GM19238 (cell line): Measurements from ENCODE around the gene CEP72.

Experiments
- DNase-seq: peaks from one replicate; pipeline ENCODE4 v3.0.0; 2011; ENCODE audit warnings: low spot score; ENCODE audit not compliant: insufficient read length

CEP72 gene

GRCh38 chr5:655406-655805 lies 43.3 kb downstream of the CEP72 start:
- DNase-seq, result no peak

GRCh38 chr5:657570-657969 lies 45.4 kb downstream of the CEP72 start:
- no peak for DNase-seq

- DNase-seq, result no peak
Observed at GRCh38 chr5:658103-658502, 46.0 kb downstream of the CEP72 start.

- no peak for DNase-seq
Observed at GRCh38 chr5:659496-660263, 47.5 kb downstream of the CEP72 start.

DNA sequence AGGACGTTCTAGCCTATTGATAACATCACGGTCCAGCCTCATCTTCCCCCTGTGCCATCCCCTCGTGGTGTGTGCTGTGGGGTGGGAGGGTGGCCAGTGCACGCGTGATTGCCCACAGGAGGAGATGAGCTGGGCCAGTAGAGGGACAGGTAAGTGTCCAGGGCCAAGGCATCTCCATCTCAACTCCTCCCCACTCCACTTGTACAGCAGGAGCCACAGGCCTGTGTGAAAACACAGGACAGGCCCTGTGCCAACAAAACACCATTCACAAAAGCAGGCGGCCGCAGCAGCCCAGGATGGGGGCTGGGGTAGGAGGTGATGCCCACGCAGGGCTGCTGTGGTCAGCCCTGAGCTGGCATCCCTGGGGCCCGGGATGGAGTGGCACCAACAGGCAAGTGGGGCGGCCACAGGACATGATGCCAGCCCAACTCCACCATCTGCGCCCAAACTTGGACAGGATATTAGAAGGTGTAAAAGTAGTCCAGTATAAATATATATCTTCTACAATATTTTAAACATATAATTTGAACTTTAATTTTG lies 48.4 kb downstream of the CEP72 start:
- DNase-seq, result no peak

GRCh38 chr5:661891-662750 lies 50.0 kb downstream of the CEP72 start:
- DNase-seq, result no peak

DNA sequence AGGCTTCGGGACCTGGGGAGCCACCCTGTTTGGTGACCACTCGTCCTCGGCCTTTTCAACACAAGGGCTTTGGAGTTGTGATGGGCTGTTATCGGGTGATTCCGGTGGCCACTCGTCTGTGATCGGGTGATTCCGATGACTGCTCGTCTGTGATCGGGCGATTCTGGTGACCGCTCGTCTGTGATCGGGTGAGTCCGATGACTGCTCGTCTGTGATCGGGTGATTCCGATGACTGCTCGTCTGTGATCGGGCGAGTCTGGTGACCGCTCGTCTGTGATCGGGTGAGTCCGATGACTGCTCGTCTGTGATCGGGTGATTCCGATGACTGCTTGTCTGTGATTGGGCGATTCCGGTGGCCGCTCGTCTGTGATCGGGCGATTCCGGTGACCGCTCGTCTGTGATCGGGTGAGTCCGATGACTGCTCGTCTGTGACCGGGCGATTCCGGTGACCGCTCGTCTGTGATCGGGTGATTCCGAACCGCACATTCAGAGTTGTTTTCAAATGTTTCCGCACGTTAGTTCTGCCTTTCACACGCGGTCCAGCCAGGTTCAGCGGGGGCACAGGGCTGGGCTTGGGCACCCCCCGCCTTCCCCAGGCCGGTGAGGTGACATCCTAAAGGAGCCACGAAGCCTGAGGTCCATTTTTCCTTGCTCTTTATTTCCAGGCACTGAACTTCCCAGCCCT lies 50.8 kb downstream of the CEP72 start:
- DNase-seq, result no peak

DNA sequence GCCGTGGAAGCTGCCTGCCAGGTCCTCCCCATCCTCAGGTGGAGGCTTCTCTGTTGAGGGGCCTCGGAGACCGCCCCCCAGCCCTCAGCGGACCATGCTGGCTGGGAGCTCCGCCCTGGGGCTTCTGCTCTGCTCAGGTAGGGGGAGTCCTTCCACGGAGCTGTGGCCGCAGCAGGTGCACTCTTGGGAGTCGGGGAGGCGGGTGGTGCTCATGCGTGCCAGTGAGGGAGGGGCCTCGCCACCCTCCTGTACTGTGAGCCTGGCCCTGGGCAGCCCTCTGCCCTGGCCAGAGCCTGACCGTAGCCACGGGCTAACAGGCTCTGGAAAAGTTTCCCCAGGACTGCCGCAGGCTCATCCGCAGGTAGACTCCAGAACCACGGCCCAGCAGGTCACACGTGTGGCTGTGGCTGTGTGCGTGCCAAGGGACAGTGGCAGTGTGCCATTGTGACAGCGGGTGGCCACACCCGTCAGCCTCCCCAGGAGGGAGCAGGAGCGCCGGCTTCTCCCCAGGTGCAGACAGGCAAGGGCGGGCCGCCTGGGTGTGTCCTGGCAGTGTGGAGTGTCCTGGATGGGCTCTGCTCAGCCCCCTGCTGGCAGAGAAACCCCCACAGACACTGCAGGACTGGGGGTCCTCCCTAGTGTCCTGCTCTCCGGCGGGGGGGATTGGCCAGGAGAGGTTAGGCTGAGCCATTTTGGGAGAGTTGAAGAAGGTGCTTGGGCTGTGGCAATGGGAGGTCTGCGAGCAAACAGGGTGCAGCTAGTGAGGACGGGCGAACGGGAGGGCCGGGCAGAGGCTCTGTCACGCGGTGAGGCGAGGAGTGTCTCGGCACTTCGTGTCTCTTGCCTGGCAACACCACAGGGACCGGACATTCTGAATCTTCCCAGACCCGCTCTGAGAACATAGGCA lies 51.5 kb downstream of the CEP72 start:
- DNase-seq, result no peak

- no peak for DNase-seq
Observed at GRCh38 chr5:664343-664993, 52.3 kb downstream of the CEP72 start.

GRCh38 chr5:664994-665360 lies 52.8 kb downstream of the CEP72 start:
- DNase-seq, result no peak

DNA sequence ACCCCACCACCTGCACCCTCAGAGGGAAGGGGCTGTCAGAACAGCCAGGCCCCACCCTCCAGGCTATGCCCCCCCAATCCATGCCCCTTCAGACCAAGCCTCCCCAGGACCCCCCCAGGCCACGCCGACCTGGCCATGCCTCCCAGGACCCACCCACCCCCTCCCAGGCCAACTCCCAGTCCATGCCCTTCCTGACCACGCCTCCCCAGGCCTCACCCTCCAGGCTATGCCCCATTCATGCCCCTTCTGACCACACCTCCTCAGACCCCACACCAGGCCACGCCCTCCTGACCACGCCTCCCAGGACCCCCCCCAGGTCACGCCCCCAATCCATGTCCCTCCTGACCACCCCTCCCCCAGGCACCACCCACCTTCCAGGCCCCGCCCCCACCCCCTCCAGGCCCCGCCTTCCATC lies 53.4 kb downstream of the CEP72 start:
- no peak for DNase-seq

DNA sequence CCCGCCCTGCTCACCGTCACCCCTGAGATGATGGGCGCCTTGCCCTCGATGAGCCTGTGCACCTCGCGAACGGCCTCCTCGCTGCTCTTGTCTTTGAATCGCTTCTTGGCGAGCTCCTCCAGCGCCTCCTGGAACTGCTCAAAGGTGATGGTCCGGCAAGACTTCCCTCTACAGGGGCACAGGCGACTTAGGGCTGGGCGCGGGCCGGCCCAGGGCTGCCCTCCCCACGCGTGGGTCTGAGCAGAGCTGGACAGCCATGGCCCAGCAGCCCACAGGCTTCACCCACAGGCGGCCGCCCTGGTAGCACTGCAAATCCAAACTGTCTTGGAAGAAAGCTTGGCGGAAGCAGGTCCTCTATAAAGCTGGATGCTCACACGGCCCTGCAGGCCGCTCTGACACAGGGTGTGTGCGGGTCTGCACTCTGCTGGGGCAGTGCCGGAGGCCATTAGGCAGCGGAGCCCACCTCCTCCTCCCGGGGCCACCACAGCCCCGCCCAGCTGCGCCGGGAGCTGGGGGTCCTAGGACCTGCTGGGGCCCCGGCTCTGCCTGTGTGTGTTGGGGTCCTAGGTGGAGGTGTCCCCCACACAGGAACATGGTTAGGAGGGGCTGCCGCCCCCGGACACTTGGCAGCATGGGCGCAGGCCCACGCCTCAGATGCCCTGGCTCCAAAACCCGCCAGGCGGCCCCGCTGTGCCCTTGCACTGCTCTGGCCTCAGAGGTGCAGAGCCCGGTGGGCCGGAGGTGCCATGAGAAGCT lies 54.0 kb downstream of the CEP72 start:
- no peak for DNase-seq

GRCh38 chr5:666816-667498 lies 54.8 kb downstream of the CEP72 start:
- DNase-seq, result no peak

DNA sequence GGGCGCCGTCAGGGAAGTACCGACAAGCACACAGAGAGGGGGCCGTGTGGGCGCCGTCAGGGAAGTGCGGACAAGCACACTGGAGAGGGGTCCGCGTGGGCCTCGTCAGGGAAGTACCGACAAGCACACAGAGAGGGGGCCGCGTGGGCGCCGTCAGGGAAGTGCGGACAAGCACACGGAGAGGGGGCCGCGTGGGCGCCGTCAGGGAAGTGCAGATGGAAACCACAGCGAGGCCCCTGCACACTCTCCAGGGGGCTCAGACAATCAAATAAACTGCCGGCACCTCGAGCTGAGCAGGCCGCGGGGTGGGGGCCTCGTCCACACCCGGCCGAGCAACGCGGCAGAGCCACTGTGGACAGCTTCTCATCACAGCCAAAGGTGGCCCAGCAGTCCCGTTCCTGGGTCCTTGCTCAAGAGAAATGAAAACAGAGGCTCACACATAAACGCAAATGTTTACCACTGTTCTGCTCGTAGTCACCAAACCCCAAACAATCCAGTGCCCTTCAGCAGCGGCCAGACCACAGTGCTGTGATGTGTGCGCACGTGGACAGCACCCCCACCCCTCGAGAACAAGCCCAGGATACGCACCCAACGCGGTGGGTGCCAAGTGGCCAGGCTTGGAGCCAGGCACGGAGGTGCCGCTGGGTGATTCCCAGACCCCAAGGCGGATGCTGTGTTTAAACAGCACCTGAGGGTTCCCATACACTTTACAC lies 56.3 kb downstream of the CEP72 start:
- no peak for DNase-seq

DNA sequence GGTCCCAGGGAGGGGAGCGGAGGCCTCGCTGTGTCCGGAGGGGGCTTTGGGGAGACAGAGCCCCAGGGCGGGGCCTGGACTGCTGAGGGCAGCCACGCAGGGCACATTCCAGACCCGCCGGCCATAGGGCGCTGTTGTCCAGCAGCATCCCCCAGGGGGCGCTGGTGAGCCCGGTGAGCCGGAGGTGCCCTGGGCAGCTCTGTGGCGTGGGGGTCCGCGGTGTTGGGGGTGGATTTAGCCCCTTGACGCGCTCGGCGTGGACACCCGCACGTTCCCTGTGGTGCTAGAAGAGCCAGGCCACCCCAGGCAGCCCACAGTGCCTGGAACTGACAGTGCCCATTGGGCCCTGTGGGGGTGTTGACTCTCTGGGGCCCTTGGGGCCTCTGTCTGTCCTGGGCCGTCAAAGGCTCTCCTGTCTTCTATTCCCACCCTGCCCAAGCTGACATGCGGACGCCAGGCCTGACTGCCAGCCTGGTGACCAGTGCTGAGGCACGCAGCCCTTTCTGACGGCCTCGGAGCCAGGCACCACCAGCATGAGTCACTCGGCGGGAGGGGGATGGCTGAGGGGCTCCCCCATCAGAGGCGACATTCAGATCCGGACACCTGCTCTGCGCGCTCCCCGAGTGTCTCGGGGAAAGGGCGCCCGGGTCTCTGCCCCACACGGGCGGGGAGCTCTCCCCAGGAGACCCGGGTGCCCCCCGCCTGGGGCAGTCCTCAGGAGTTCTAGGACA lies 57.1 kb downstream of the CEP72 start:
- no peak for DNase-seq

DNA sequence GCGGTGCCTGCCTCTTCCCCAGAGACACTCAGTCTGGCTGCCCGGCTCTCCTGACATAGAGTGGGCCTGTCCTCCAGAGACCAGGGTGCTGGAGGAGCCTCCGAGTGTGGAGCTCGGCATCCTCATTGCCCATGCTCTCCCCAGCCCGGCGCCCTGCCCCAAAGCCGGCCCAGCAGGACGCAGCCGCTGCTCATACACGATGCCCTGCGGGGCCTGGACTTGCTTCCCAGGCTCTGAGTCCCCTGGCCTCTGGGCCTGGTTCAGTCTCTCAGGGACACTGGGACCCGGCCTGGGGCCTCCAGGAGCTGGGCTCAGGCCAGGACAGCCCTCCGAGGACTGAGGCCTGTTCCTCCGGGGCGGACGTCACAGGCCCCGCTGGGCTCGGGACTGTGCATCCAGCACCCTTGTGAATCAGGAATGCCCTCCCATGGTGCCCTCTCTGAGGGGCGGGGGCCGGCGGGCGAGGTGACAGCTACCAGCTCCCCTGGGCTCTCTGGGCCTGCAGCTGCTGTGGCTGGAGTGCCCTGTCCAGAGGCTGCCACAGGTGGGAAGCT lies 57.8 kb downstream of the CEP72 start:
- no peak for DNase-seq
